IMR-90 (cell line): ENCODE measurements around the gene FAM234A. TPM values are rescaled to one million over a fixed set of nuclear protein-coding genes. Genes with fewer than 3 reads are reported as not detected.

Experiments
- ATAC-seq: fragments of 200-7000 bp; cut with Tn5 transposase; 2 replicates; pipeline ENCODE4 v1.9.1; 2020; ENCODE audit warnings: low read depth, mild to moderate bottlenecking, moderate library complexity
- BruUV-seq: library from RNA; stranded (reverse); fragments of 400-500 nt; replicated peaks from 2 replicates; lab custom pipeline; 2021; lab: Mats Ljungman, UMichigan
- CTCF ChIA-PET: fragments of 300-600 bp; formaldehyde crosslinking; extraction: SDS; loops from one replicate; lab custom pipeline; 2021; ENCODE audit warnings: antibody characterized with exemption; lab: Yijun Ruan, JAX
- POLR2A ChIA-PET: fragments of 300-600 bp; sonication (Branson Sonifier 250); formaldehyde crosslinking; loops from one replicate; lab custom pipeline; 2022; ENCODE audit warnings: antibody characterized with exemption; ENCODE audit not compliant: unreplicated experiment; lab: Charles Lee
- DNase-seq: peaks from one replicate; pipeline ENCODE4 v3.0.0; 2013
- H2AFZ ChIP-seq: replicated peaks from 2 replicates; pipeline ENCODE3; 2013; ENCODE audit warnings: low read length, mild to moderate bottlenecking; ENCODE audit not compliant: poor library complexity
- H2AK5ac ChIP-seq: 2 replicates; pipeline ENCODE4 v1.6.1; 2013; ENCODE audit warnings: low read depth, low read length, inconsistent platforms
- H2AK9ac ChIP-seq: replicated peaks from 2 replicates; pipeline ENCODE3; 2013; ENCODE audit warnings: mild to moderate bottlenecking, low read depth, low read length, moderate library complexity; ENCODE audit not compliant: poor library complexity
- H2BK120ac ChIP-seq: 2 replicates; pipeline ENCODE4 v1.6.1; 2013; ENCODE audit warnings: low read depth, low read length, inconsistent platforms
- H2BK15ac ChIP-seq: 3 replicates; pipeline ENCODE4 v1.6.1; 2013; ENCODE audit warnings: low read depth, low read length, inconsistent platforms
- H2BK20ac ChIP-seq: 2 replicates; pipeline ENCODE4 v1.6.1; 2013; ENCODE audit warnings: low read depth, mild to moderate bottlenecking, inconsistent platforms, low read length, moderate library complexity
- H2BK5ac ChIP-seq: 2 replicates; pipeline ENCODE4 v1.6.1; 2013; ENCODE audit warnings: mild to moderate bottlenecking, low read depth, low read length, inconsistent platforms; ENCODE audit not compliant: poor library complexity, severe bottlenecking
- H3K14ac ChIP-seq: replicated peaks from 2 replicates; pipeline ENCODE4 v1.6.1; 2013; ENCODE audit warnings: low read depth, low read length, inconsistent platforms
- H3K18ac ChIP-seq: 2 replicates; pipeline ENCODE4 v1.6.1; 2013; ENCODE audit warnings: low read depth, low read length, control low read depth
- H3K23ac ChIP-seq: 2 replicates; pipeline ENCODE4 v1.6.1; 2013; ENCODE audit warnings: low read depth, low read length, inconsistent platforms
- H3K27ac ChIP-seq: 2 replicates; pipeline ENCODE4 v1.5.1; 2013; ENCODE audit warnings: mild to moderate bottlenecking, control low read depth, low read length; ENCODE audit not compliant: insufficient read depth
- H3K27me3 ChIP-seq: 2 replicates; pipeline ENCODE4 v1.6.1; 2013; ENCODE audit warnings: low read length; ENCODE audit not compliant: control insufficient read depth, insufficient read depth
- H3K36me3 ChIP-seq: 2 replicates; pipeline ENCODE4 v1.6.1; 2013; ENCODE audit warnings: low read length, mixed read lengths; ENCODE audit not compliant: control insufficient read depth, insufficient read depth
- H3K4ac ChIP-seq: 2 replicates; pipeline ENCODE4 v1.6.1; 2013; ENCODE audit warnings: low read depth, low read length, inconsistent platforms
- H3K4me1 ChIP-seq: 2 replicates; pipeline ENCODE4 v1.6.1; 2013; ENCODE audit warnings: low read length, mixed read lengths; ENCODE audit not compliant: control insufficient read depth, insufficient read depth
- H3K4me2 ChIP-seq: 2 replicates; pipeline ENCODE4 v1.6.1; 2013; ENCODE audit warnings: low read depth, mild to moderate bottlenecking, control low read depth, low read length, moderate library complexity
- H3K4me3 ChIP-seq: 2 replicates; pipeline ENCODE4 v1.5.1; 2013; ENCODE audit warnings: low read depth, mild to moderate bottlenecking, control low read depth, low read length, moderate library complexity; ENCODE audit not compliant: insufficient read depth
- H3K56ac ChIP-seq: 2 replicates; pipeline ENCODE4 v1.6.1; 2013; ENCODE audit warnings: low read length, inconsistent platforms; ENCODE audit not compliant: insufficient read depth; ENCODE audit errors: extremely low read depth
- H3K79me1 ChIP-seq, 2 experiments: 2 replicates each; pipeline ENCODE4 v1.6.1; 2013; ENCODE audit warnings: low read length in 2 of 2, inconsistent platforms in 1 of 2, low read depth in 1 of 2
- H3K9ac ChIP-seq: 2 replicates; pipeline ENCODE4 v1.6.1; 2013; ENCODE audit warnings: low read depth, low read length, control low read depth
- H3K9me1 ChIP-seq: 2 replicates; pipeline ENCODE4 v1.6.1; 2013; ENCODE audit warnings: low read length, inconsistent platforms; ENCODE audit not compliant: insufficient read depth
- H3K9me3 ChIP-seq: 2 replicates; pipeline ENCODE4 v1.6.1; 2013; ENCODE audit warnings: low read length; ENCODE audit not compliant: control insufficient read depth, insufficient read depth
- H4K20me1 ChIP-seq: 2 replicates; pipeline ENCODE4 v1.6.1; 2013; ENCODE audit warnings: low read length, inconsistent platforms; ENCODE audit not compliant: insufficient read depth
- H4K5ac ChIP-seq: 2 replicates; pipeline ENCODE4 v1.6.1; 2013; ENCODE audit warnings: mild to moderate bottlenecking, low read depth, low read length, control low read depth
- H4K8ac ChIP-seq, 2 experiments: 2 replicates each; pipeline ENCODE4 v1.6.1; 2013; ENCODE audit warnings: low read depth in 2 of 2, low read length in 2 of 2, control low read depth in 1 of 2, inconsistent platforms in 1 of 2
- H4K91ac ChIP-seq: 2 replicates; pipeline ENCODE4 v1.6.1; 2013; ENCODE audit warnings: low read depth, low read length, inconsistent platforms; ENCODE audit not compliant: insufficient read depth
- BHLHE40 ChIP-seq: fragments of 150-350 bp; IDR thresholded peaks from 2 replicates; pipeline ENCODE4 v1.6.1; 2016; ENCODE audit warnings: mild to moderate bottlenecking, low read depth, low read length
- CEBPB ChIP-seq: IDR thresholded peaks from 2 replicates; pipeline ENCODE4 v1.6.1; 2012; ENCODE audit warnings: low read depth, low read length, improper control_type of control experiment
- CHD1 ChIP-seq: IDR thresholded peaks from 2 replicates; pipeline ENCODE4 v1.6.1; 2012; ENCODE audit warnings: low read depth, low read length, improper control_type of control experiment
- FOS ChIP-seq: fragments of 150-350 bp; IDR thresholded peaks from 2 replicates; pipeline ENCODE4 v1.6.1; 2016; ENCODE audit warnings: low read depth, low read length
- MAFK ChIP-seq: IDR thresholded peaks from 2 replicates; pipeline ENCODE4 v1.6.1; 2012; ENCODE audit warnings: low read depth, low read length, improper control_type of control experiment
- MAZ ChIP-seq: IDR thresholded peaks from 2 replicates; pipeline ENCODE4 v1.6.1; 2012; ENCODE audit warnings: low read depth, mild to moderate bottlenecking, low read length, improper control_type of control experiment, moderate library complexity, borderline replicate concordance
- MXI1 ChIP-seq: IDR thresholded peaks from 2 replicates; pipeline ENCODE4 v1.6.1; 2012; ENCODE audit warnings: low read depth, mild to moderate bottlenecking, low read length, moderate library complexity, borderline replicate concordance
- NFE2L2 ChIP-seq: fragments of 150-350 bp; IDR thresholded peaks from 2 replicates; pipeline ENCODE4 v1.6.1; 2016; ENCODE audit warnings: low read depth, mild to moderate bottlenecking, low read length
- POLR2A ChIP-seq: IDR thresholded peaks from 2 replicates; pipeline ENCODE4 v1.6.1; 2012; ENCODE audit warnings: mild to moderate bottlenecking, low read depth, low read length
- RAD21 ChIP-seq: IDR thresholded peaks from 2 replicates; pipeline ENCODE4 v1.6.1; 2012; ENCODE audit warnings: low read length, improper control_type of control experiment
- SMC3 ChIP-seq: fragments of 150-350 bp; IDR thresholded peaks from 2 replicates; pipeline ENCODE4 v1.6.1; 2016; ENCODE audit warnings: low read depth, mild to moderate bottlenecking, antibody characterized with exemption, low read length, moderate library complexity
- WGBS, 2 experiments: methylation state at CpG; one replicate each; pipeline versions ENCODE4 v1.1.5 to v1.1.7; 2013; ENCODE audit warnings: missing lambda C conversion rate in 2 of 2; ENCODE audit not compliant: insufficient read length in 1 of 2; ENCODE audit errors: extremely low coverage in 2 of 2; 5-methylcytosine and 5-hydroxymethylcytosine counted together
- dilution Hi-C: fragments of 300-500 bp; cut with HindIII; formaldehyde crosslinking; loops from one replicate; pipeline ENCODE4 v1.14.3; 2018; ENCODE audit warnings: low sequenced_read_pairs; ENCODE audit not compliant: unreplicated experiment
- in situ Hi-C: fragments of 300-500 bp; cut with MboI; formaldehyde crosslinking; loops from 3 replicates; pipeline ENCODE4 v1.14.3; 2019; ENCODE audit warnings: low sequenced_read_pairs, inconsistent platforms, mixed read lengths
- intact Hi-C: fragments of 100-400 bp; cut with micrococcal nuclease; formaldehyde crosslinking; loops from 2 replicates; pipeline ENCODE4 v1.10.0; 2022
- polyA plus RNA-seq, 3 experiments: library from polyadenylated mRNA; depleted of rRNA; stranded (reverse); fragments of >200 nt; gene quantifications; 2 replicates each; pipeline ENCODE4 v1.2.3, GENCODE V29; 2012; ENCODE audit warnings: low replicate concordance in 1 of 3
- total RNA-seq: library from RNA; depleted of rRNA; stranded (reverse); fragments of >200 nt; gene quantifications from 2 replicates; pipeline ENCODE4 v1.2.3, GENCODE V29; 2012
- TF ChIP-seq, protein P1 (sequence below): fragments of 150-350 bp; IDR thresholded peaks from 2 replicates; pipeline ENCODE4 v1.6.1; 2016; ENCODE audit warnings: low read depth, mild to moderate bottlenecking, low read length, moderate library complexity, borderline replicate concordance
- TF ChIP-seq, protein P2 (sequence below): fragments of 150-350 bp; IDR thresholded peaks from 2 replicates; pipeline ENCODE4 v1.6.1; 2017; ENCODE audit warnings: mild to moderate bottlenecking, antibody characterized with exemption, low read length, low read depth

Gene FAM234A
- total and polyA plus RNA-seq, 2 of the 4 experiments (the other 2 are of a cell fraction), result 30.3 to 64.2 TPM

DNA sequence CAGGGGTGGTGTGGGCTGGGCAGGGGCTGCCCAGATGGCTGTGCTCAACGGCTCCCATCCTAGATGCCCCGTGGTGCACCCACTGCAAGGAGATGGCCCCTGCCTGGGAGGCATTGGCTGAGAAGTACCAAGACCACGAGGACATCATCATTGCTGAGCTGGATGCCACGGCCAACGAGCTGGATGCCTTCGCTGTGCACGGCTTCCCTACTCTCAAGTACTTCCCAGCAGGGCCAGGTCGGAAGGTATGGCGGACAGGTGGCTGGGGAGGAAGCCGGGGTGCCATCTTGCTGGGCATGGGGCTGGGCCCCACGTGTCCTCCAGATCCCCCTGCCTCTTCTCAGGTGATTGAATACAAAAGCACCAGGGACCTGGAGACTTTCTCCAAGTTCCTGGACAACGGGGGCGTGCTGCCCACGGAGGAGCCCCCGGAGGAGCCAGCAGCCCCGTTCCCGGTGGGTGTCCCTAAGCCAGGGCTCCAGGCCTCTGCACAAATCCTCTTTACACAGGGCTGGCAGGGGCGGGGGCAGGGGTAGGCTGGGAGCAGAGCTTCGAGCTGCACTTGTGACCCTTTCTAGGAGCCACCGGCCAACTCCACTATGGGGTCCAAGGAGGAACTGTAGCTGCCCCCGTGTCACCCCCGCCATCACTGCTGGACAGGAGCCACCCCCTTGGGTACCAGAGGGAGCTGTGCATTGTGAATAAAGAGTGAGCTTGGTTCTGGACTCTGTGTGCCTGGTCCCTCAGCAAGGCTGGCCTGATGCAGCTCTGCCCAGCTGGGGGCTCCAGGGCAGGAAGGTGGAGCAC is 52.1 kb downstream of the FAM234A start:
- Histone ChIP-seq H4K8ac (no peak overlapping the region), H3K4me1 (no peaks in the 10 kb centered on the region), H3K4me2 (no peak overlapping the region), H3K9me1 (no peaks in the 10 kb centered on the region), H3K56ac (no peak overlapping the region), H2AFZ (no peak overlapping the region), H3K23ac (no peak overlapping the region), H3K4me3 (no peak overlapping the region), H3K79me1 (no peaks in the 10 kb centered on the region), H2AK5ac (no peak overlapping the region), H3K27ac (no peak overlapping the region), H3K9me3 (no peaks in the 10 kb centered on the region), H3K9ac (no peak overlapping the region), H3K14ac (no peak overlapping the region), H3K4ac (no peak overlapping the region), H3K27me3 (peaks cover 4% of the 10 kb centered on the region; the same call in 1 of the 2 replicates), H4K5ac (no peak overlapping the region), H4K91ac (no peak overlapping the region), H2AK9ac (no peak overlapping the region), H2BK120ac (no peak overlapping the region), H3K36me3 (peaks cover 33% of the 10 kb centered on the region; the same call in 1 of the 2 replicates), H2BK5ac (no peak overlapping the region), H3K18ac (no peak overlapping the region), H4K20me1 (no peaks in the 10 kb centered on the region), H2BK20ac (no peak overlapping the region), H2BK15ac (no peak overlapping the region)
- ATAC-seq (no peak), DNase-seq (no peak)
- 95% methylated on average over 14 of the region's 22 CpGs; no CpG with 5 or more reads in 1 of the 2 experiments for WGBS, 2 experiments
- ChIA-PET POLR2A (no interaction called here), CTCF (no interaction called here)
- no peak for TF ChIP-seq BHLHE40
- TF ChIP-seq CHD1, result no peak
- TF ChIP-seq MAZ, result no peak
- no peak for TF ChIP-seq NFE2L2
- TF ChIP-seq, protein P1, sequence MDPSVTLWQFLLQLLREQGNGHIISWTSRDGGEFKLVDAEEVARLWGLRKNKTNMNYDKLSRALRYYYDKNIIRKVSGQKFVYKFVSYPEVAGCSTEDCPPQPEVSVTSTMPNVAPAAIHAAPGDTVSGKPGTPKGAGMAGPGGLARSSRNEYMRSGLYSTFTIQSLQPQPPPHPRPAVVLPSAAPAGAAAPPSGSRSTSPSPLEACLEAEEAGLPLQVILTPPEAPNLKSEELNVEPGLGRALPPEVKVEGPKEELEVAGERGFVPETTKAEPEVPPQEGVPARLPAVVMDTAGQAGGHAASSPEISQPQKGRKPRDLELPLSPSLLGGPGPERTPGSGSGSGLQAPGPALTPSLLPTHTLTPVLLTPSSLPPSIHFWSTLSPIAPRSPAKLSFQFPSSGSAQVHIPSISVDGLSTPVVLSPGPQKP, result no peak
- no peak for TF ChIP-seq MAFK
- no peak for TF ChIP-seq RAD21
- TF ChIP-seq SMC3, result no peak
- TF ChIP-seq POLR2A, result no peak
- no peak for TF ChIP-seq CEBPB
- no peak for TF ChIP-seq MXI1
- TF ChIP-seq FOS, result no peak
- TF ChIP-seq, protein P2, sequence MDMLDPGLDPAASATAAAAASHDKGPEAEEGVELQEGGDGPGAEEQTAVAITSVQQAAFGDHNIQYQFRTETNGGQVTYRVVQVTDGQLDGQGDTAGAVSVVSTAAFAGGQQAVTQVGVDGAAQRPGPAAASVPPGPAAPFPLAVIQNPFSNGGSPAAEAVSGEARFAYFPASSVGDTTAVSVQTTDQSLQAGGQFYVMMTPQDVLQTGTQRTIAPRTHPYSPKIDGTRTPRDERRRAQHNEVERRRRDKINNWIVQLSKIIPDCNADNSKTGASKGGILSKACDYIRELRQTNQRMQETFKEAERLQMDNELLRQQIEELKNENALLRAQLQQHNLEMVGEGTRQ, result no peak
- intact Hi-C loops, result no loop called here
- no TSS peak for BruUV-seq
- in situ Hi-C loops, result no loop called here
- dilution Hi-C loops, result no loop called here
